H1 (cell line): ENCODE measurements around the gene NMRAL1. TPM values are rescaled to one million over a fixed set of nuclear protein-coding genes. Genes with fewer than 3 reads are reported as not detected.
A peak's percentile ranks its signal among the peaks of the same experiment; 100 is the strongest.

ENCODE experiments used
- CTCF ChIA-PET: fragments of 300-600 bp; sonication (Branson Sonifier 250); formaldehyde crosslinking; loops from one replicate; lab custom pipeline; 2021; ENCODE audit not compliant: partially characterized antibody; lab: Charles Lee
- POLR2A ChIA-PET: fragments of 300-600 bp; sonication (Branson Sonifier 250); formaldehyde crosslinking; loops from one replicate; lab custom pipeline; 2021; ENCODE audit warnings: inconsistent platforms; ENCODE audit not compliant: partially characterized antibody; lab: Charles Lee
- DNase-seq, 2 experiments: peaks; one replicate each; pipeline versions ENCODE4 v3.0.0 to v3.0.0-alpha.2; 2010 to 2022; ENCODE audit warnings: low spot score in 2 of 2, low read depth in 1 of 2, mixed read lengths in 1 of 2
- FAIRE-seq: peaks from 2 replicates; lab custom pipeline; 2011; peaks lifted over from hg19 to GRCh38; lab: Jason Lieb, UNC
- H2AFZ ChIP-seq: 2 replicates; pipeline ENCODE4 v1.8.1; 2012; ENCODE audit warnings: low read length, inconsistent platforms
- H2AK5ac ChIP-seq: 2 replicates; pipeline ENCODE4 v1.6.1; 2013; ENCODE audit warnings: low read depth, low read length
- H2BK120ac ChIP-seq: replicated peaks from 2 replicates; pipeline ENCODE3; 2013; ENCODE audit warnings: low read depth, low read length, inconsistent platforms
- H2BK12ac ChIP-seq: 2 replicates; pipeline ENCODE4 v1.6.1; 2013; ENCODE audit warnings: low read depth, low read length
- H2BK15ac ChIP-seq: 2 replicates; pipeline ENCODE4 v1.6.1; 2013; ENCODE audit warnings: low read length
- H2BK20ac ChIP-seq: 2 replicates; pipeline ENCODE4 v1.6.1; 2013; ENCODE audit warnings: low read length
- H2BK5ac ChIP-seq: 2 replicates; pipeline ENCODE4 v1.6.1; 2013; ENCODE audit warnings: low read depth, low read length
- H3K14ac ChIP-seq: 2 replicates; pipeline ENCODE4 v1.6.1; 2013; ENCODE audit warnings: inconsistent platforms; ENCODE audit not compliant: insufficient read length
- H3K18ac ChIP-seq: 2 replicates; pipeline ENCODE4 v1.6.1; 2013; ENCODE audit warnings: low read length; ENCODE audit errors: extremely low read depth
- H3K23ac ChIP-seq: 2 replicates; pipeline ENCODE4 v1.6.1; 2013; ENCODE audit warnings: inconsistent platforms; ENCODE audit not compliant: insufficient read length
- H3K23me2 ChIP-seq: 2 replicates; pipeline ENCODE4 v1.6.1; 2013; ENCODE audit warnings: low read depth, low read length
- H3K27ac ChIP-seq: 2 replicates; pipeline ENCODE4 v1.6.1; 2011; ENCODE audit warnings: low read depth, low read length, inconsistent platforms
- H3K27me3 ChIP-seq, 4 experiments: replicated peaks in 1 of 4; 1 replicate in 1 of 4; 2 replicates in 3 of 4; pipeline versions ENCODE4 v1.6.1 to v1.8.1; 2011 to 2013; ENCODE audit warnings: low read length in 3 of 4, mild to moderate bottlenecking in 3 of 4, inconsistent platforms in 2 of 4, mixed read lengths in 2 of 4, moderate library complexity in 1 of 4; ENCODE audit not compliant: control insufficient read depth in 3 of 4, insufficient read depth in 3 of 4; ENCODE audit errors: extremely low read depth in 1 of 4
- H3K36me3 ChIP-seq, 4 experiments: 2 replicates each; pipeline versions ENCODE4 v1.6.1 to v1.8.1; 2011 to 2013; ENCODE audit warnings: mild to moderate bottlenecking in 4 of 4, low read length in 3 of 4, moderate library complexity in 2 of 4, control low read depth in 1 of 4, inconsistent platforms in 1 of 4; ENCODE audit not compliant: insufficient read depth in 4 of 4, control insufficient read depth in 2 of 4
- H3K4ac ChIP-seq: replicated peaks from 2 replicates; pipeline ENCODE3; 2013; ENCODE audit warnings: low read length, low read depth, mixed read lengths, inconsistent platforms; ENCODE audit not compliant: insufficient read length
- H3K4me1 ChIP-seq, 4 experiments: replicated peaks in 1 of 4; 1 replicate in 1 of 4; 2 replicates in 3 of 4; pipeline versions ENCODE4 v1.6.1 to v1.8.1; 2011 to 2013; ENCODE audit warnings: low read length in 3 of 4, inconsistent platforms in 2 of 4, mixed read lengths in 1 of 4; ENCODE audit not compliant: insufficient read depth in 4 of 4, control insufficient read depth in 3 of 4
- H3K4me2 ChIP-seq, 2 experiments: 2 replicates each; pipeline versions ENCODE4 v1.6.1 to v1.8.1; 2011 to 2013; ENCODE audit warnings: low read depth in 2 of 2, low read length in 2 of 2, control low read depth in 1 of 2, inconsistent platforms in 1 of 2, mild to moderate bottlenecking in 1 of 2; ENCODE audit not compliant: insufficient read depth in 1 of 2
- H3K4me3 ChIP-seq, 4 experiments: fragments of 200-600, 300-600 bp in 1 of 4; sonication (generic), shearing (Covaris generic), sonication (Bioruptor Twin) in 1 of 4; 2 replicates each; pipeline versions ENCODE4 v1.5.1 to v1.8.1; 2011 to 2016; ENCODE audit warnings: low read length in 4 of 4, low read depth in 3 of 4, control low read depth in 2 of 4, inconsistent platforms in 2 of 4, mild to moderate bottlenecking in 2 of 4, mixed read lengths in 1 of 4, moderate library complexity in 1 of 4; ENCODE audit not compliant: insufficient read depth in 2 of 4; ENCODE audit errors: extremely low read depth in 1 of 4
- H3K56ac ChIP-seq: replicated peaks from 2 replicates; pipeline ENCODE3; 2013; ENCODE audit warnings: low read depth, mild to moderate bottlenecking, mixed read lengths, low read length, inconsistent platforms; ENCODE audit not compliant: insufficient read length
- H3K79me1 ChIP-seq: 2 replicates; pipeline ENCODE4 v1.6.1; 2013; ENCODE audit warnings: low read depth, low read length, control low read depth
- H3K79me2 ChIP-seq, 2 experiments: 2 replicates each; pipeline versions ENCODE4 v1.6.1 to v1.8.1; 2012 to 2013; ENCODE audit warnings: low read length in 2 of 2, mild to moderate bottlenecking in 2 of 2, inconsistent platforms in 1 of 2; ENCODE audit not compliant: insufficient read depth in 2 of 2, control insufficient read depth in 1 of 2
- H3K9ac ChIP-seq, 4 experiments: replicated peaks in 1 of 4; 1 replicate in 1 of 4; 2 replicates in 3 of 4; pipeline versions ENCODE4 v1.6.1 to v1.8.1; 2011 to 2013; ENCODE audit warnings: low read depth in 3 of 4, low read length in 3 of 4, control low read depth in 2 of 4, mild to moderate bottlenecking in 2 of 4, moderate library complexity in 2 of 4, inconsistent platforms in 1 of 4; ENCODE audit errors: extremely low read depth in 1 of 4
- H3K9me3 ChIP-seq, 2 experiments: 2 replicates each; pipeline versions ENCODE4 v1.6.1 to v1.8.1; 2012 to 2013; ENCODE audit warnings: mild to moderate bottlenecking in 2 of 2, moderate library complexity in 2 of 2, control low read depth in 1 of 2, inconsistent platforms in 1 of 2, low read depth in 1 of 2, low read length in 1 of 2, mixed read lengths in 1 of 2; ENCODE audit not compliant: insufficient read depth in 2 of 2
- H4K20me1 ChIP-seq, 2 experiments: replicated peaks in 1 of 2; 2 replicates each; pipeline versions ENCODE3 to v1.8.1; 2011 to 2013; ENCODE audit warnings: inconsistent platforms in 2 of 2, low read length in 2 of 2, mild to moderate bottlenecking in 1 of 2; ENCODE audit not compliant: insufficient read depth in 2 of 2, control insufficient read depth in 1 of 2
- H4K5ac ChIP-seq: 2 replicates; pipeline ENCODE4 v1.6.1; 2013; ENCODE audit warnings: low read length, low read depth, mixed read lengths, inconsistent platforms; ENCODE audit not compliant: insufficient read length
- H4K8ac ChIP-seq: 2 replicates; pipeline ENCODE4 v1.8.0; 2013; ENCODE audit warnings: mild to moderate bottlenecking, moderate library complexity, low read length, inconsistent platforms; ENCODE audit not compliant: insufficient read depth; ENCODE audit errors: extremely low read depth
- H4K91ac ChIP-seq: replicated peaks from 2 replicates; pipeline ENCODE3; 2013; ENCODE audit warnings: low read length, mixed read lengths, inconsistent platforms; ENCODE audit not compliant: insufficient read length
- BACH1 ChIP-seq: IDR thresholded peaks from 2 replicates; pipeline ENCODE4 v1.6.1; 2012; ENCODE audit warnings: low read length, improper control_type of control experiment
- CBX8 ChIP-seq: fragments of 300-800, 300-1000 bp; sonication (generic); IDR thresholded peaks from 2 replicates; pipeline ENCODE4 v1.7.1; 2016; ENCODE audit warnings: low read depth, low read length, borderline replicate concordance
- CHD2 ChIP-seq: IDR thresholded peaks from 2 replicates; pipeline ENCODE4 v1.6.1; 2012; ENCODE audit warnings: low read length, improper control_type of control experiment
- E2F6 ChIP-seq: IDR thresholded peaks from 2 replicates; pipeline ENCODE4 v1.6.1; 2012; ENCODE audit warnings: inconsistent platforms
- EGR1 ChIP-seq: IDR thresholded peaks from 2 replicates; pipeline ENCODE4 v1.6.1; 2011; ENCODE audit warnings: low read depth, low read length, borderline replicate concordance
- HDAC2 ChIP-seq, 2 experiments: fragments of 300-600 bp in 1 of 2; sonication (generic) in 1 of 2; IDR thresholded peaks; 2 replicates each; pipeline ENCODE4 v1.6.1; 2011 to 2012; ENCODE audit warnings: low read depth in 2 of 2, low read length in 2 of 2, mild to moderate bottlenecking in 2 of 2, moderate library complexity in 2 of 2, borderline replicate concordance in 1 of 2, inconsistent platforms in 1 of 2
- SAP30 ChIP-seq: fragments of 300-600 bp; sonication (generic); IDR thresholded peaks from 2 replicates; pipeline ENCODE4 v1.7.1; 2012; ENCODE audit warnings: low read length, moderate library complexity, mild to moderate bottlenecking, inconsistent platforms; ENCODE audit not compliant: insufficient read depth, insufficient replicate concordance
- USF2 ChIP-seq: IDR thresholded peaks from 2 replicates; pipeline ENCODE4 v1.6.1; 2011; ENCODE audit warnings: low read length, improper control_type of control experiment
- ZNF274 ChIP-seq: IDR thresholded peaks from 2 replicates; pipeline ENCODE4 v1.7.0; 2012; ENCODE audit warnings: low read length, borderline replicate concordance; ENCODE audit errors: extremely low read depth
- WGBS, 2 experiments: shearing (Covaris generic) in 1 of 2; methylation state at CpG; one replicate each; pipeline versions ENCODE4 v1.1.6 to v1.1.7; 2013 to 2015; ENCODE audit warnings: low lambda C conversion rate in 2 of 2, mixed read lengths in 2 of 2, inconsistent platforms in 1 of 2, low coverage in 1 of 2, missing lambda C conversion rate in 1 of 2; ENCODE audit not compliant: insufficient replicate concordance in 2 of 2, insufficient coverage in 1 of 2, insufficient read length in 1 of 2; ENCODE audit errors: extremely low coverage in 1 of 2, missing lambda C conversion rate in 1 of 2; 5-methylcytosine and 5-hydroxymethylcytosine counted together
- polyA plus RNA-seq, 7 experiments: library from polyadenylated mRNA; depleted of rRNA in 3 of 7; stranded (reverse) in 5 of 7; unstranded in 2 of 7; fragments of >200 nt in 5 of 7; fragments of 200-250 nt in 2 of 7; gene quantifications; 1 replicate in 5 of 7; 2 replicates in 1 of 7; 4 replicates in 1 of 7; pipeline versions ENCODE4 v1.2.1 to v1.2.3, GENCODE V29; 2011 to 2013; ENCODE audit warnings: missing spikeins in 2 of 7, mixed read lengths in 2 of 7
- total RNA-seq: library from RNA; stranded (reverse); fragmentation: NEBNext Ultra II Directional; extraction: Animal tissue kit (Norgen Biotek cat#: 25700); gene quantifications from 2 replicates; pipeline ENCODE4 v1.2.1, GENCODE V29; 2021

NMRAL1 gene
- total and polyA plus RNA-seq, 2 of the 8 experiments (the other 6 are each of a cell fraction or from before 2014, with no cell fraction given): 66.8 to 143 TPM

- POLR2A ChIA-PET: interaction anchor here (0.9 to 2.4 kb wide), 4 partner anchors 8 to 17 kb away, joined by 3 to 6 read pairs (median 4); no protein-coding TSS in a partner anchor
- H4K20me1 ChIP-seq: peaks cover 0 to 4% of the 10 kb centered on the region in 2 experiments
- FAIRE-seq: no peak
- no peak for TF ChIP-seq USF2
- no peak for TF ChIP-seq E2F6
- no peak for TF ChIP-seq CBX8
- TF ChIP-seq BACH1: no peak
- no peak for TF ChIP-seq CHD2
- TF ChIP-seq EGR1: no peak
- TF ChIP-seq HDAC2 (IDR thresholded peaks at IDR 0.05; ENCODE audit: borderline replicate concordance in 1 of 2, low read depth in 2 of 2, low read length in 2 of 2): no peak
- no peak for TF ChIP-seq SAP30
- no peak for TF ChIP-seq ZNF274
Measured at GRCh38 chr16:4486126-4486893, 11.9 kb upstream of the NMRAL1 start.

More at GRCh38 chr16:4486126-4486893, 11.9 kb upstream of the NMRAL1 start:
- Histone ChIP-seq H4K91ac (no peak overlapping the region), H4K8ac (no peak overlapping the region), H3K4me1 (no peaks in the 10 kb centered on the region), H2AFZ (no peak overlapping the region), H3K27me3 (no peaks in the 10 kb centered on the region), H3K4me2 (no peak overlapping the region), H4K5ac (no peak overlapping the region), H3K79me1 (peaks cover 7% of the 10 kb centered on the region), H3K23me2 (peaks cover 2% of the 10 kb centered on the region; the same call in 1 of the 2 replicates), H2BK20ac (no peak overlapping the region), H3K14ac (no peak overlapping the region), H2BK5ac (no peak overlapping the region; the same call in 1 of the 2 replicates), H3K27ac (peak overlapping the region; percentile 39; the same call in 1 of the 2 replicates), H2BK12ac (no peak overlapping the region), H2AK5ac (no peak overlapping the region), H3K79me2 (no peaks in the 10 kb centered on the region; a peak in 1 of 4 replicates), H3K9me3 (no peaks in the 10 kb centered on the region), H3K9ac (no peak overlapping the region), H2BK120ac (no peak overlapping the region), H3K56ac (no peak overlapping the region), H3K4me3 (no peak overlapping the region), H3K4ac (no peak overlapping the region), H2BK15ac (no peak overlapping the region), H3K36me3 (peaks cover 0 to 3% (median 0%) of the 10 kb centered on the region in 4 experiments; a peak in 1 of 8 replicates), H3K18ac (no peak overlapping the region), H3K23ac (no peak overlapping the region)
- 91% methylated on average over 3 of the region's 3 CpGs; no CpG with 5 or more reads in 1 of the 2 experiments for WGBS, 2 experiments
- CTCF ChIA-PET: interaction anchor here (0.9 to 2.2 kb wide), 4 partner anchors 9 to 32 kb away, joined by 3 to 8 read pairs (median 6); partner anchors contain the start of gene NMRAL1
- DNase-seq: no peak
